ENCODE results near the gene ARL10.

GRCh38 chr5:176317534-176318374 is 47.5 kb upstream of the ARL10 start:
- TF ChIP-seq, protein P1, sequence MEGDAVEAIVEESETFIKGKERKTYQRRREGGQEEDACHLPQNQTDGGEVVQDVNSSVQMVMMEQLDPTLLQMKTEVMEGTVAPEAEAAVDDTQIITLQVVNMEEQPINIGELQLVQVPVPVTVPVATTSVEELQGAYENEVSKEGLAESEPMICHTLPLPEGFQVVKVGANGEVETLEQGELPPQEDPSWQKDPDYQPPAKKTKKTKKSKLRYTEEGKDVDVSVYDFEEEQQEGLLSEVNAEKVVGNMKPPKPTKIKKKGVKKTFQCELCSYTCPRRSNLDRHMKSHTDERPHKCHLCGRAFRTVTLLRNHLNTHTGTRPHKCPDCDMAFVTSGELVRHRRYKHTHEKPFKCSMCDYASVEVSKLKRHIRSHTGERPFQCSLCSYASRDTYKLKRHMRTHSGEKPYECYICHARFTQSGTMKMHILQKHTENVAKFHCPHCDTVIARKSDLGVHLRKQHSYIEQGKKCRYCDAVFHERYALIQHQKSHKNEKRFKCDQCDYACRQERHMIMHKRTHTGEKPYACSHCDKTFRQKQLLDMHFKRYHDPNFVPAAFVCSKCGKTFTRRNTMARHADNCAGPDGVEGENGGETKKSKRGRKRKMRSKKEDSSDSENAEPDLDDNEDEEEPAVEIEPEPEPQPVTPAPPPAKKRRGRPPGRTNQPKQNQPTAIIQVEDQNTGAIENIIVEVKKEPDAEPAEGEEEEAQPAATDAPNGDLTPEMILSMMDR (IDR thresholded peaks at IDR 0.05; ENCODE audit: insufficient read depth, low read depth, low read length): no peak
- no peak for TF ChIP-seq EZH2 (IDR thresholded peaks at IDR 0.05; ENCODE audit: insufficient read depth, low read length)

All from astrocyte (in vitro differentiated cells and primary cell).